Esophagus squamous epithelium (tissue), 4 donors: ENCODE results near the gene BLVRA.

ENCODE experiments used
- CTCF ChIP-seq, 6 experiments: fragments of 450-650 bp in 4 of 6; fragments of 200-600 bp in 2 of 6; sonication (generic) in 2 of 6; IDR thresholded peaks; one replicate each; pipeline ENCODE4 v1.5.1; 2016 to 2019; ENCODE audit warnings: antibody characterized with exemption in 6 of 6, mild to moderate bottlenecking in 4 of 6, moderate library complexity in 4 of 6
- POLR2A ChIP-seq, 4 donors: fragments of 450-650 bp; IDR thresholded peaks; one replicate each; pipeline ENCODE4 v1.6.1; 2017; ENCODE audit warnings: antibody characterized with exemption in 4 of 4, mild to moderate bottlenecking in 4 of 4, moderate library complexity in 3 of 4

- no peak for TF ChIP-seq CTCF (IDR thresholded peaks at IDR 0.05)
- TF ChIP-seq POLR2A (IDR thresholded peaks at IDR 0.05), result no peak
Measured at GRCh38 chr7:43782768-43783555, 24.5 kb downstream of the BLVRA start.
